HG03095 (cell line): ENCODE measurements around the gene ZNF516.
A peak's percentile ranks its signal among the peaks of the same experiment; 100 is the strongest.

Source experiments
- ATAC-seq: cut with Tn5 transposase; IDR thresholded peaks from one replicate; pipeline ENCODE4 v1.9.1; 2021; ENCODE audit warnings: moderate library complexity; ENCODE audit not compliant: unreplicated experiment

The ZNF516 gene

GRCh38 chr18:76506974-76507764, 12.1 kb upstream of the ZNF516 start:
- ATAC-seq: no peak

- no peak for ATAC-seq
Observed at GRCh38 chr18:76506395-76506794, 11.4 kb upstream of the ZNF516 start.

- no peak for ATAC-seq
Observed at GRCh38 chr18:76505614-76506013, 10.6 kb upstream of the ZNF516 start.

- no peak for ATAC-seq
Observed at GRCh38 chr18:76504749-76505148, 9.7 kb upstream of the ZNF516 start.

GRCh38 chr18:76503649-76504386, 8.8 kb upstream of the ZNF516 start:
- ATAC-seq: no peak

GRCh38 chr18:76502551-76502950, 7.5 kb upstream of the ZNF516 start:
- no peak for ATAC-seq

GRCh38 chr18:76499637-76500340, 4.7 kb upstream of the ZNF516 start:
- peak; percentile 90 for ATAC-seq

GRCh38 chr18:76499021-76499420, 4.0 kb upstream of the ZNF516 start:
- no peak for ATAC-seq

GRCh38 chr18:76498064-76498463, 3.0 kb upstream of the ZNF516 start:
- no peak for ATAC-seq

- ATAC-seq: no peak
Observed at GRCh38 chr18:76497021-76497420, 2.0 kb upstream of the ZNF516 start.

GRCh38 chr18:76496194-76496890, 1.3 kb upstream of the ZNF516 start:
- ATAC-seq: no peak

GRCh38 chr18:76495435-76496193, 572 bp upstream of the ZNF516 start:
- ATAC-seq: no peak

- ATAC-seq: no peak
Observed at GRCh38 chr18:76494231-76495005, 624 bp downstream of the ZNF516 start.

GRCh38 chr18:76493213-76494161, 1.6 kb downstream of the ZNF516 start:
- ATAC-seq: peak; percentile 4

GRCh38 chr18:76492669-76493212, 2.3 kb downstream of the ZNF516 start:
- peak; percentile 68 for ATAC-seq

- no peak for ATAC-seq
Observed at GRCh38 chr18:76491776-76492668, 3.0 kb downstream of the ZNF516 start.

- no peak for ATAC-seq
Observed at GRCh38 chr18:76491473-76491775, 3.6 kb downstream of the ZNF516 start.
